AG08395 (cell line): Measurements from ENCODE around the gene RFX5.
"Not testable (repeated sequence)": the region's sequence is repeated elsewhere in the genome, so short reads cannot be mapped to it uniquely, and the experiment has no call there.

Source experiments
- DNase-seq: peaks from one replicate; pipeline ENCODE4 v3.0.0; 2012; ENCODE audit warnings: mixed read lengths, low spot score

The RFX5 gene

GRCh38 chr1:151362308-151363155 is 15.5 kb upstream of the RFX5 start:
- DNase-seq = no peak

GRCh38 chr1:151361883-151362282 is 14.8 kb upstream of the RFX5 start:
- DNase-seq = no peak

- DNase-seq = no peak
Measured at GRCh38 chr1:151356696-151357095, 9.6 kb upstream of the RFX5 start.

GRCh38 chr1:151352021-151352718 is 5.1 kb upstream of the RFX5 start:
- no peak for DNase-seq

DNA sequence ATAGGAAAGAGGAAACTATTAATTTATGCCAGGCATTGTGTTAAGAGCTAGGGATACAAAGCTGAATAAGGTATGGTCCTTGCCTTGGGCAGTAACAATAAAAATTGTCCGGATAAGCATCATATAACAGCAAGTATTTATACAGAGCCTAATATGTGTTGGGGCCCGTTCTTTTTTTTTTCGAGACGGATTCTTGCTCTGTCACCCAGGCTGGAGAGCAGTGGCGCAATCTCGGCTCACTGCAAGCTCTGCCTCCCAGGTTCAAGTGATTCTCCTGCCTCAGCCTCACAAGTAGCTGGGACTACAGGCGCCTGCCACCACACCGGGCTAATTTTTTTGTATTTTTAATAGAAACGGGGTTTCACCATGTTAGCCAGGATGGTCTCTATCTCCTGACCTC is 3.3 kb upstream of the RFX5 start:
- not testable (repeated sequence) for DNase-seq

GRCh38 chr1:151347523-151348246 is 633 bp upstream of the RFX5 start:
- no peak for DNase-seq

DNA sequence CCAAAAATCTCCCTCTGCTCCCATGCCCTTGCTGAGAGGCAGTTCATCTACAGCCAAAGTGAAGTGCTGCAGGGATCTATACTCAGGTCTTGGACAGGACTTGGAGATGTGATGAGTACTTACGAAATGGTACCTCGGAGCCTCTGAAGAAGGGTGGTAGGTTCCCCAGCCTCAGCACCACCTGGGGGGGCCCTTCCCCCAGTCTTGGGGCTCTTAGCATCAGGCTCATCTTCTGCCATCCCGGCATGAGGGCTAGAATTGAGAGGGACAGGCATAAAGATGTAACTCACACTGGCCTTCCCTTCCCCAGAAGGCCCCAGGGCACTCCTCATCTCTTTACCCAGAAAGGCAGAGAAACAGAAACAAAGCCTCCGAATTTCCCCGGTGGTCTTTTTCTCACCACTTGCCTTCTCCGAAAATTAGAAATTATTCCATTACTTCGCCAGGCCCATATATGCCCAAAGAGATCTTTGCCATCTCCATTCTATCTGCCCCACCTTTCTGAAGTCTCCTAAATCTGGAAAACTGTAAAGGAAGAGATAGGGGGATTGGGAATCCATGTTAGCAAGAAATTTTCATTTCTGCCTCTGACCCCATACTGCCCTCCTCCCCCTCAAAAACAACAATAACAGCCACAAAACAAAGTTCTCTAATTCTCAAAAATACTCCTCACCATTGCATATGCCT is 827 bp downstream of the RFX5 start:
- no peak for DNase-seq

DNA sequence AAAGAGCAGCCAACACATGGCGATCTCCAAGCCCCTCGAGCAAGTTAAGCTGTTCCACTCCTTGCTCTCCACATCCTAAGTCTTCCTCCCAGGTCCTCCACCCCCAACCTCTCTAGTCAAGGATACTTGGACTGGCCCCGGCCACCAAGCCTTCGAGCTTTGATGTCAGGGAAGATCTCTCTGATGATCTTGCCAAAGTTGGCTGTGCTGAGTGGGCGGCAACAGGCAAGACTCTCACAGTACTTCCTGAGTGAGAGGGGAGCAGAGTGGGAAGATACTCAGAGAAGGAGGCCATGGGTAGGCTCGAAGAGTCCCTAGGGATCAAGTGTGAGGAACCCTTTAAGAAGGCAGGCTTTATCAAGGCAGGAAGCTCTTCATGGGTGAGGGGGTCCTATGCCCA is 2.8 kb downstream of the RFX5 start:
- DNase-seq = no peak

DNA sequence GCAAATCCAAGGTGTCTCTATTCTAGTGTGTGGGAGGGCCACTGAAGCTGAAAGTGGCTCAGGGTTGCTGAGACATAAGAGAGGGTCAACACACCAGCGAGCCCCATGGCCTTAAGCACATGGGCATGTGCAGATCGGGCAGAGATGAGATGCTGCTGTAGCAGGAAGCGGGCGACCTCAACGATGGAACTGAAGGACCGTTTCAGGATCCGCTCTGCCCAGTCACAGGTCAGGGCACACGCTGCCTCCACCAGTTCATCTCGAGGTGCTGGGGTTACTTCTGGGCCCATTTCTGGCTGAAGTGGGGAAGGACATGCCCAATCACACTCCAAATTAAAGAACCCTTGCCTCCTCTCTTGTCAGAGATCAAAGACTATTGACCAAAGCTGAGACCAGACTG is 3.5 kb downstream of the RFX5 start:
- no peak for DNase-seq

DNA sequence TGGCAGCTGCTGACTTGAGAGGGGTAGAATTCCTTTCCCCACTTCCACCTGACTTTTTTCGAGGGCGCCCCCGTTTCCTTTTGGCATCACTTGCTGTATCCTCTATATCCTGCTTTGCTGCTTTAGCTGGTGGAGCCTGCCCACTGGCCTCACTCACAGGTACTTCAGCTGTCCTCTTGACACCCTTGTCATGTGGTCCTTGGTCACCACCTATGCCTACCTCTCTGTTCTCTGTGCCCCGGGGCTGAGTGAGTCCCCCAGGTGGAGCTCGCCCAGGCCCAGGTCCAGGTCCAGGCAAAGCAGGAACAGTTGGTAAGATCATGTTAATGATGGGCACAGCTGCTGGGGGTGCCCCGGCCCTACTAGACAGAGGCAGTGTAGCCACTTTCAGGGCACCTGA is 4.5 kb downstream of the RFX5 start:
- DNase-seq = no peak

GRCh38 chr1:151342021-151342420 is 5.0 kb downstream of the RFX5 start:
- DNase-seq = no peak

GRCh38 chr1:151340870-151341754 is 5.9 kb downstream of the RFX5 start:
- peak; percentile 77 for DNase-seq

- no peak for DNase-seq
Measured at GRCh38 chr1:151336556-151336955, 10.5 kb downstream of the RFX5 start.

- no peak for DNase-seq
Measured at GRCh38 chr1:151334822-151335221, 12.2 kb downstream of the RFX5 start.

- DNase-seq = peak; percentile 17
Measured at GRCh38 chr1:151327903-151328674, 19.0 kb downstream of the RFX5 start.

DNA sequence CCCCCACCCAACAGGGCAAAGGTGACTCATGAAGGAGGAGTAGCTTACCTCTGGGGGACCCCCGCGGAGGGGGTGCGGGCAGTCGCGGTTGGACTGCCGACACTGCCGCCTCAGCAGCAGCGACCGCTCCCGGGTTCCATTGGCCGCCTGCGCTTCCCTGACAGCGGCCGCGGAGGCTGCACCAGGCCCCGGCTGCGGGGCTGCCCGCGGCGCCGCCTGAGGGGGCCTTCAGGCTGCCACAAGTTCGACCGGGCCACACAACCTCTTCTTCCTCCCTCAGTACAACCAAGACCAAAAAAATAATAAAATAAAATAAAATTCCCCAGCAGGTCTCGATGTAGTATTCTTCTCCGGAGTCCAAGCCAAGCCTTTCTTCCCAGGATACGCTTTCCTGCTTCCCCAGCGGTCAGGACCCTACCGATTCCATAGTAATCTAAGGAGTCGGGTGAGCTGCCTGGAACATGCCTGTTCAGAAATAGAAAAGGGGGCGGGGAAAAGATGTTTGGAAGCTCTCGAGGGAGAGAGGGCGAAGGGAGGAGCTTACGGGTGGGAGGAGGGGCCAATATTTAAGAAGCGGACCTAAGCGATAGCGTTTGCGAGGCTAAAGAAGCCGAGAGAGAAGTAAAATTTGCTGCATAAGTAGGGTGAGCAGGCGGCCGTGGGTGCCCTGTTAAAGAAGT is 19.7 kb downstream of the RFX5 start, which contains the start of gene PI4KB:
Gene PI4KB, minus strand, starts transcription at position 194 of the 680 bp plus-strand sequence. CDS start 10,935 bp downstream, outside the sequence.
- DNase-seq = peak; percentile 98

GRCh38 chr1:151326619-151327222 is 20.3 kb downstream of the RFX5 start:
- DNase-seq = peak; percentile 53

DNA sequence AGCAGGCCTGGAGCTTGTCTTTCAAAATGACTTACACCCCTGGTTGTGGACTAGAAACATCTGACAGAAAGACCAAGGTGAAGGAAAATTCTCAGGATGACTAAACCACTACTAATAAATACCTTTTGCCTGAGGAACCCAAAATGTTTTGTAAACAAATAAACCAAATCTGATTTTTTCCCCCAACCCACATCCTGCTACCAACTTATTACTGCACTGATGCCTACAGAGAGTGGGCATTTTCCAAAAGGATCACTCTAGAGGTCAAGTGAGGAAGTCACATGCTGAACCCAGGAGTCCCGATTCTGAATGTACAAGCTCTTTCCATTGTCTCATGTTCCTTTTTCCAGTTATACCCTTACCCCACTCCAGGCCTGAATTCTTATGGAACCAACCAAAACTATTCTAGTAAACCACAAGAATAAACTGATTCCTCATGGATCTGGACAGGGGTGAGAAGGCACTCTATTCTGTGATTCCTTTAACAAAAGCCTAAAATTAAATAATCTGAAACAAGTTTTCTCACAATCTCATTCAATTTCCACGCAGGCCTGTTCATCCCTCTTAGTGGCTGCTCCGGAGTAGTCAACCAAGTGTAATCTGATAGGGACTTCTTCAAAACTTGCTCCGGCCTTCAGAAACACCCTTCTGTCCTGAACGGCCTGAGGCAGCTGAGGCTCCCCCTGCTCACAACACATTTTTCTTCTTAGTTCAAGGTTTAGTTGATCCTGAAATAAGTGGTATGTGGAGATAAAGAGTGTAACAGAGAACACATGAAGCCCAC is 21.2 kb downstream of the RFX5 start:
- peak; percentile 31 for DNase-seq
